ENCODE data around the gene CPZ. TPM values are rescaled to one million over a fixed set of nuclear protein-coding genes. Genes with fewer than 3 reads are reported as not detected.

The CPZ gene
- polyA plus RNA-seq, 1 experiment: 70.9 TPM

DNA sequence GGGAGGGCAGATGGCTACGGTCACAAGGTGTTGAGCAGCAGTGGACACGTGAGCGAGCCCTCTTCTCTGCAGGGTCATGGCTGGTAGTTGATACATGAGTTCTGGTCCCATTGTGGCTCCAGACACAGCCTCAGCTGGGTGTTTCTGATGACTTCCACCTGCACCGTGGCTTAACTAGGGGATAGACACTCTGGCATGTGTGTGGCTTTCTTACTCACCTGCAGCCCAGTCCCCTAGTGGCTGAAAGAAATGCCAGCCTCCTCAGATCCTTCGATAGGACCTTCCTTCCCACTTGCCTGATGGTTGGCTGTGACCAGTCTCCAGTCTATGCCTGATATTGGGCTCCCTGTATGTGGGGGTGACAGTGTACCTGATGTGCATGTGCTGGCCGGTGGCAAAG, 7.4 kb upstream of the CPZ start:
- no peak for DNase-seq (ENCODE audit: low read depth)
- POLR2A ChIA-PET: no interaction called here
- Histone ChIP-seq H3K4me3 (ENCODE audit: low read depth, low read length) (no peak overlapping the region), H3K36me3 (ENCODE audit: control insufficient read depth, insufficient read depth, low read length) (no peaks in the 10 kb centered on the region), H3K27me3 (ENCODE audit: control insufficient read depth, insufficient read depth, low read length) (peaks cover 33% of the 10 kb centered on the region)
- TF ChIP-seq, protein P1, sequence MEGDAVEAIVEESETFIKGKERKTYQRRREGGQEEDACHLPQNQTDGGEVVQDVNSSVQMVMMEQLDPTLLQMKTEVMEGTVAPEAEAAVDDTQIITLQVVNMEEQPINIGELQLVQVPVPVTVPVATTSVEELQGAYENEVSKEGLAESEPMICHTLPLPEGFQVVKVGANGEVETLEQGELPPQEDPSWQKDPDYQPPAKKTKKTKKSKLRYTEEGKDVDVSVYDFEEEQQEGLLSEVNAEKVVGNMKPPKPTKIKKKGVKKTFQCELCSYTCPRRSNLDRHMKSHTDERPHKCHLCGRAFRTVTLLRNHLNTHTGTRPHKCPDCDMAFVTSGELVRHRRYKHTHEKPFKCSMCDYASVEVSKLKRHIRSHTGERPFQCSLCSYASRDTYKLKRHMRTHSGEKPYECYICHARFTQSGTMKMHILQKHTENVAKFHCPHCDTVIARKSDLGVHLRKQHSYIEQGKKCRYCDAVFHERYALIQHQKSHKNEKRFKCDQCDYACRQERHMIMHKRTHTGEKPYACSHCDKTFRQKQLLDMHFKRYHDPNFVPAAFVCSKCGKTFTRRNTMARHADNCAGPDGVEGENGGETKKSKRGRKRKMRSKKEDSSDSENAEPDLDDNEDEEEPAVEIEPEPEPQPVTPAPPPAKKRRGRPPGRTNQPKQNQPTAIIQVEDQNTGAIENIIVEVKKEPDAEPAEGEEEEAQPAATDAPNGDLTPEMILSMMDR (IDR thresholded peaks at IDR 0.05; ENCODE audit: insufficient read depth, low read depth, low read length): peak; percentile 26; the same call in 1 of the 2 replicates
- CTCF ChIA-PET: no interaction called here

DNA sequence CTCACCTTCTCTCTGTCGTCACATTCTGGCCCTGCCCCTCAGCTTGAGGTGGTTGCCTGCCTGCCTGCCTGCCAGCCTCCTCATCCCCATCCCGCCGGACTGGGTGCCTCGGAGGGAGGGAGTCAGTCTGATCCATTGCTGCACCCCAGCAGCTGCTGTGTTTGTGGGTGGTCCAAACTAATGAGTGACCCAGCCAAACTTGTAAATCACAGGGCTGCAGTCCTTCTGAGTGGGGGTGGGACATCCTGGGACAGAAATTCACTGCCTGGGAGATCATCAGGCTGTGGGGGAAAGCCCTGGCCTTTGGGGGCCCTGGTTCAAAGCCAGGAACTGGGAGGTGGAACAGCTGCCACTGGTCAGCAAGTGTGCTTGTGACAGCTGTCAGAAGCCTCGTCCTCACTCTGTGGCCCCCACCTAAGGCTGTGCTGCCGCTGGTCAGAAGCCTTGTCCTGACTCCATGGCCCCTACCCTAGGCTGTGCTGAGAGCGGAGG, 6.8 kb upstream of the CPZ start:
- no peak for DNase-seq (ENCODE audit: low read depth)

GRCh38 chr4:8586246-8586645, 6.3 kb upstream of the CPZ start:
- CTCF ChIA-PET: interaction anchor here (0.7 to 2.8 kb wide), 3 partner anchors 18 to 113 kb away, joined by 3 to 13 read pairs (median 4); no protein-coding TSS in a partner anchor
- Histone ChIP-seq H3K4me3 (ENCODE audit: low read depth, low read length) (no peak overlapping the region), H3K36me3 (ENCODE audit: control insufficient read depth, insufficient read depth, low read length) (no peaks in the 10 kb centered on the region), H3K27me3 (ENCODE audit: control insufficient read depth, insufficient read depth, low read length) (peaks cover 33% of the 10 kb centered on the region)
- POLR2A ChIA-PET: no interaction called here
- DNase-seq (ENCODE audit: low read depth): no peak
- TF ChIP-seq, protein P1 (IDR thresholded peaks at IDR 0.05; ENCODE audit: insufficient read depth, low read depth, low read length): no peak

More for the DNA sequence above, 6.8 kb upstream of the CPZ start:
- Histone ChIP-seq H3K4me3 (ENCODE audit: low read depth, low read length) (no peak overlapping the region), H3K36me3 (ENCODE audit: control insufficient read depth, insufficient read depth, low read length) (no peaks in the 10 kb centered on the region), H3K27me3 (ENCODE audit: control insufficient read depth, insufficient read depth, low read length) (peaks cover 33% of the 10 kb centered on the region)
- ChIA-PET CTCF (interaction anchor here (1.4 to 2.8 kb wide), 2 partner anchors 17 to 112 kb away, joined by 3 to 13 read pairs; no protein-coding TSS in a partner anchor), POLR2A (no interaction called here)
- TF ChIP-seq, protein P1 (IDR thresholded peaks at IDR 0.05; ENCODE audit: insufficient read depth, low read depth, low read length): no peak

- DNase-seq (ENCODE audit: low read depth): no peak
- TF ChIP-seq, protein P1 (IDR thresholded peaks at IDR 0.05; ENCODE audit: insufficient read depth, low read depth, low read length): no peak
- H3K4me3 ChIP-seq (ENCODE audit: low read depth, low read length): no peak overlapping the region
- peaks cover 31% of the 10 kb centered on the region for H3K27me3 ChIP-seq (ENCODE audit: control insufficient read depth, insufficient read depth, low read length)
- CTCF ChIA-PET: interaction anchor here (0.7 to 2.8 kb wide), 3 partner anchors 18 to 113 kb away, joined by 3 to 13 read pairs (median 4); no protein-coding TSS in a partner anchor
- POLR2A ChIA-PET: no interaction called here
- H3K36me3 ChIP-seq (ENCODE audit: control insufficient read depth, insufficient read depth, low read length): no peaks in the 10 kb centered on the region
Observed at GRCh38 chr4:8586671-8587468, 5.7 kb upstream of the CPZ start.

GRCh38 chr4:8587469-8588195, 4.9 kb upstream of the CPZ start:
- POLR2A ChIA-PET: no interaction called here
- H3K27me3 ChIP-seq (ENCODE audit: control insufficient read depth, insufficient read depth, low read length): peaks cover 33% of the 10 kb centered on the region
- CTCF ChIA-PET: interaction anchor here (2.8 kb wide), 1 partner anchor 114 kb away, joined by 13 read pairs; no protein-coding TSS in a partner anchor
- H3K4me3 ChIP-seq (ENCODE audit: low read depth, low read length): no peak overlapping the region
- no peaks in the 10 kb centered on the region for H3K36me3 ChIP-seq (ENCODE audit: control insufficient read depth, insufficient read depth, low read length)
- TF ChIP-seq, protein P1 (IDR thresholded peaks at IDR 0.05; ENCODE audit: insufficient read depth, low read depth, low read length): no peak
- no peak for DNase-seq (ENCODE audit: low read depth)
